Glomerular visceral epithelial cell (primary cell): ENCODE data around the gene NFKBIB.
"Not testable (repeated sequence)": the region's sequence is repeated elsewhere in the genome, so short reads cannot be mapped to it uniquely, and the experiment has no call there.

Source experiments
- DNase-seq: peaks from one replicate; pipeline ENCODE4 v3.0.0-alpha.2; 2016; ENCODE audit errors: extremely low spot score

Gene NFKBIB, protein sequence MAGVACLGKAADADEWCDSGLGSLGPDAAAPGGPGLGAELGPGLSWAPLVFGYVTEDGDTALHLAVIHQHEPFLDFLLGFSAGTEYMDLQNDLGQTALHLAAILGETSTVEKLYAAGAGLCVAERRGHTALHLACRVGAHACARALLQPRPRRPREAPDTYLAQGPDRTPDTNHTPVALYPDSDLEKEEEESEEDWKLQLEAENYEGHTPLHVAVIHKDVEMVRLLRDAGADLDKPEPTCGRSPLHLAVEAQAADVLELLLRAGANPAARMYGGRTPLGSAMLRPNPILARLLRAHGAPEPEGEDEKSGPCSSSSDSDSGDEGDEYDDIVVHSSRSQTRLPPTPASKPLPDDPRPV

DNA sequence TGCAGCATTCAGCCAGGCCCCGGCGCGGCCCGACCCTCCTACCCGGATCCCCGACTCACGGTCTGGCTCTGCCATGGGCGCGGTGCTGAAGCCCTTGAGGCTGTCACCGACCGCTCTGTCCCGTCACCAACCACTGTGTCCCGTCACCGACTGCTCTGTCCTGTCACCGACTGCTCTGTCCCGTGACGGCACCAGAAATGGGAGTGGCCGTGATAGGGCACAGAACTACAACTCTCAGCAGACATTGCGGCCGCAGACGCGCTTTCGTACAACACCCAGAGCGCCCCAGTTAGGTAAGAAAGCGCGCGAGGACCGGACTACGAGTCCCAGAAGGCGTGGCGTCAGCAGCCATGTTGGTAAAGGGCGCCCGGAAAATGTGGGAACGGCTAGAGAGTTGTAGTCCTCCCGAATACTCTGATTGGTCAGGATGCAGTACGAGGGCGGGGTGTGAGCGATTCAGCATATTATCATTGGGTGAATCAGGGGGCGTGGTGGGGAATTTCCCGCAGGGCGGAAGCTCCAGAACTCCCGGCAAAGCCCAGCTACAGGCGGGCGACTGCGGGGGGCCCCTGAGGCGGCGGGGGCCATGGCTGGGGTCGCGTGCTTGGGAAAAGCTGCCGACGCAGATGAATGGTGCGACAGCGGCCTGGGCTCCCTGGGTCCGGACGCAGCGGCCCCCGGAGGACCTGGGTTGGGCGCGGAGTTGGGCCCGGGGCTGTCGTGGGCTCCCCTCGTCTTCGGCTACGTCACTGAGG, at the start of gene NFKBIB, which contains the start of gene SIRT2:
Gene NFKBIB (plus strand): TSS at position 523 of the 755 bp plus-strand sequence. CDS start 64 bp downstream, at position 587.
Gene SIRT2 (minus strand): TSS at position 172 of the 755 bp plus-strand sequence. CDS start 97 bp downstream, at position 75.
- peak; percentile 99 for DNase-seq

GRCh38 chr19:38850436-38850975, 49.3 kb upstream of the NFKBIB start:
- DNase-seq, result no peak

GRCh38 chr19:38850976-38851621, 48.7 kb upstream of the NFKBIB start:
- no peak for DNase-seq

- peak; percentile 93 for DNase-seq
These were observed 48.0 kb upstream of the NFKBIB start for GRCh38 chr19:38851622-38852230.

DNA sequence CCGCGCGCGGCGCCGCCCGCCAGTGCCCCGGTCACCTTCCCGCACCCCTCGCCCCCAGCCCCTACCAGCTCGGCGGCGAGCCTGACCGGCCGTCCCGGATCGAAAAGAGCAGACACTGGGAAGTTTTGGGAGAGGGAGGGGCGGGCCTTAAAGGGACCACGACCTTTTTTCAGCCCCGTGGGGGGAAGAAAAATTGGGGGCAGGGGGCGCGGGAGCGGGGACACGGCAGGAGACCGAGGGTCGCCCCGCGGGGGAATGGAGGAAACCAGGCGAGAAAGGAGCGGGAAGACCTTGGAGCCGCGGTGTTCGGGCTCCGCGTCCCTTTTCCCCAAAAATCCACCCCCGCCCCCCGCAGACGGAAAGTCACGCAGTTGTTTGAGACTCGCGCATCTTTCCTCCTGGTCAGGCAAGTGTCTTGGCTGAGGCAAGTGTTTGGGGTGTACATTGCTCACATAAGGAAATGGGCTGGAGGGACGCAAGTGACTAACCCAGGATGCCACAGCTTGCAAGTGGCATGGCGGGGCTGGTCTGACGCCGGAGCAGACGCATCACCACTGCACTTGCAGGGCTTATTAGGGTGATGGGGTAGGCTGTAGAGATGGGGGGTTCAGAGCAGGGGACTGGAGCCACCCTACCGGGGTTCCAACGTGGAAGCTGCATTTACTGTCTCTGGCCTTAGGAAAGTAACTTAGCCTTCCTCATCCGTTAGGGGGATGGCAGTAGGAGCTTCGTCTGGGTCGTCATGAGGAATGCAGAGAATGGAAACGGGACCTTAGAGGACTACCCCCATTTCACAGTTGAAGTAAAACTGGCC, 47.3 kb upstream of the NFKBIB start:
- DNase-seq, result peak; percentile 62

DNA sequence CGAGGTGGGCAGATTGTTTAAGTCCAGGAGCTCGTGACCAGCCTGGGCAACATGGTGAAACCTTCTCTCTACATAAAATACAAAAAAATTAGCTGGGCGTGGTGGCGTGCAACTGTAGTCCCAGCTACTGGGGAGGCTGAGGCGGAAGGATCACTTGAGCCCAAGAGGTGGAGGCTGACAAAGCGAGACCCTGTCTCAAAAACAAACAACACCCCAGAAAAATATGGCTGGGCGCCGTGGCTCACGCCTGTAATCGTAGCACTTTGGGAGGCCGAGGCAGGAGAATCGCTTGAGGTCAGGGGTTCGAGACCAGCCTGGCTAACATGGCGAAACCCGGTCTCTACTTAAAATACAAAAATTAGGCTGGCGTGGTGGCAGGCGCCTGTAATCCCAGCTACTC, 46.6 kb upstream of the NFKBIB start:
- DNase-seq, result no peak

GRCh38 chr19:38854961-38855360, 44.8 kb upstream of the NFKBIB start:
- not testable (repeated sequence) for DNase-seq

DNA sequence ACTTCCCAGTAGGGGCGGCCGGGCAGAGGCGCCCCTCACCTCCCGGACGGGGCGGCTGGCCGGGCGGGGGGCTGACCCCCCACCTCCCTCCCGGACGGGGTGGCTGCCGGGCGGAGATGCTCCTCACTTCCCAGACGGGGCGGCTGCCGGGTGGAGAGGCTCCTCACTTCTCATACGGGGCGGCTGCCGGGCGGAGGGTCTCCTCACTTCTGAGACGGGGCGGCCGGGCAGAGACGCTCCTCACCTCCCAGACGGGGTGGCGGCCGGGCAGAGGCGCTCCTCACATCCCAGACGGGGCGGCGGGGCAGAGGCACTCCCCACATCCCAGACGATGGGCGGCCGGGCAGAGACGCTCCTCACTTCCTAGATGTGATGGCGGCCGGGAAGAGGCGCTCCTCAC, 44.0 kb upstream of the NFKBIB start:
- not testable (repeated sequence) for DNase-seq

DNA sequence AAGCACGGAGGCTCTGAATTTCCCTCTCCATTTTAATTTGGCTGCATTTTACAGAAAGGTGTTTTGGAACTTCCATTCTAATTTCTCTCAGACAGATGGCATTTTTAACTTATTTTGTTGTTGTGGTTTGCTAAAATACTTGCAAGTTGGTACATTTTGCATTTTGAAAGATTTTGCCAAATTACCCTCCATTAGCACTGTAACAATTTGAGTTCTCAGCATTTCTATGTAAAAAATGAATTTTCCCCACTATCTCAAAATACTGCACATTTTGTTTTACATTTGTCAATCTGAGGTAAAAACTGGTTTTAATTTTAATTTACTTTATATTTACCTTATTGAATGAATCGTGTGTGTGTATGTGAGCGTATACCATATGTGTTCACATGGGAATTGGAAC, 43.0 kb upstream of the NFKBIB start:
- no peak for DNase-seq

GRCh38 chr19:38859631-38860204, 40.1 kb upstream of the NFKBIB start:
- not testable (repeated sequence) for DNase-seq

DNA sequence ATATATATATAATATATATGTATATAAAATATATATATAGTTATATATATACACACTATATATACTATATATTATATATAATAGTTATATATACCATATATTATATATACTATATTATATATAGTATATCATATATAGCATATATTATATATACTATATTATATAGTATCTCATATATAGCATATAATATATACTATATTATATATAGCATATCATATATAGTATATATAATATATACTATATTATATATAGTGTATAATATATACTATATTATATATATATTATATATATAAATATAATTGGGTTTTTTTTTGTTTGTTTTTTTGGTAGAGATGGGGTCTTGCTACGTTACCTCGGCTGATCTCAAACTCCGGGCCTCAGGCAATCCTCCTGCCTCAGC, 38.4 kb upstream of the NFKBIB start:
- no peak for DNase-seq

DNA sequence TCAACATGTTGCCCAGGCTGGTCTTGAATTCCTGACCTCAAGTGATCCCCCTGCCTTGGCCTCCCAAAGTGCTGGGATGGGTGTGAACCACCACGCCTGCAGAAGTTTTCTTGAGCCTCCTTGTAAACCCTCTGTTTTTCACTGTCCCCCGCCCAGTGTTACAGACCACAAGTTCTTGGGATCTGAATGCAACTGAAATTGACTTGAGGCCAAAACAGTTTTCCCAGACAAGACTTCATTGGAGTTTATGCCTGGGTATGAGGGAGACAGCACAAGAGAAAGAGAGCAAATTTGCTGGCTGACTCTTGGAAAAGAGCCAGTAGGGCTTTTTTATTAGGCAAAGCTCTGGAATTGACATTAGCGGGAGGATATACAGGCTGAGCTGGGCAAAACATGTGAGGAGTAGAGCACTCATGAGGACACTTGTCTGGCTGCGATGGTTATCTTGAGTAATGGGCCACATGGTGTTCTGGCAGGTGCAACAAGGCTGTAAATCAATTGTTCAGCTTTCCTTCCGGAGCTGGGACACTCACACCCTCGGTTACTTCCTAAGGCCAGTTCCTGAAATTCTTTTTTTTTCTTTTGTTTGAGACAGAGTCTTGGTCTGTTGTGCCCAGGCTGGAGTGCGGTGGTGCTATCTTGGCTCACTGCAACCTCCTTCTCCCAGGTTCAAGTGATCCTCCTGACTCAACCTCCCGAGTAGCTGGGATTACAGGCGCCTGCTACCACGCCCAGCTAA, 37.3 kb upstream of the NFKBIB start:
- DNase-seq, result no peak

DNA sequence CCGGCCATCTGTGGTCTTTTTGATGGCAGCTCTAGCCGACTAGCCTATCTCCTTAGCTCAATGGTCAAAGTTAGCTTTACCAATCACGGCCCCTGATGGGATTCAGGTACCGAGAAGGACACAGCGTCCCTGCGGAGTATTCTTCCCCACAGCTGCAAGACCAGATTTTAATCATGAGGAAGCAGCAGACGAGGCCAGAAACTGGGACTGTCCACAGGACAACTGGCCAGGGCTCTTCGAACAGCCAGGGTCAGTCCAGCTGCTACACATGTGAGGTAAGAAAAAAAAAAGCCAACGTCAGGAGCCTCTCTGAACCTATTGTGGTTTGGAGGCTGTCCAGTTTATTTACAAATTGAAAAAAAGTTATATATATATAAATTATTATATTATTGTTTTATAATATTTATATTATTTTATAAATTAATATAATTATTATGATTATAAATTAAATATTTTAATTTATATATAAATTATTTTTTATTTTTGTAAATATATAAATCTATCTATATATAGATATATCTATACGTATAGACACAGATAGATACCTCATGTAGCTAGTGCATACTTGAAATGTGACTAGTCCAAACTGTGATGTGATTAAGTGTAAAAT, 32.5 kb upstream of the NFKBIB start:
- DNase-seq, result no peak

DNA sequence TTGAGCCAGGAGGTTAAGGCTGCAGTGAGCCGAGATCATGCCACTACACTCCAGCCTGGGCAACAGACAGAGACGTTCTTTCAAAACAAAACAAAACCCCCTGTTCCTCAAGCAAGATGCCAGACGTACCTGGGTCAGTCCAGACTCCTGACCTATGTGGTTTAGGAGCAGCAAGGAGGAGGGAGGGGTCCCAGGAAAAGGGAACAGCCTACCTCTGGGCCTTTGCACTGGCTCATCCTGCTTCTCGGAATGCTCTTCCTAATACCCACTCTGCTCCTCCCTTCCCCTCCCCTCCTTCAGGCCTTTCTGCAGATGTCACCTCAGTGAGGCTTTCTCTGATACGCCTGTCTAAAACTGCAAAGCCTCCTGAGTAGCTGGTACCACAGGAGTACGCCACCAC, 31.2 kb upstream of the NFKBIB start:
- DNase-seq, result no peak

DNA sequence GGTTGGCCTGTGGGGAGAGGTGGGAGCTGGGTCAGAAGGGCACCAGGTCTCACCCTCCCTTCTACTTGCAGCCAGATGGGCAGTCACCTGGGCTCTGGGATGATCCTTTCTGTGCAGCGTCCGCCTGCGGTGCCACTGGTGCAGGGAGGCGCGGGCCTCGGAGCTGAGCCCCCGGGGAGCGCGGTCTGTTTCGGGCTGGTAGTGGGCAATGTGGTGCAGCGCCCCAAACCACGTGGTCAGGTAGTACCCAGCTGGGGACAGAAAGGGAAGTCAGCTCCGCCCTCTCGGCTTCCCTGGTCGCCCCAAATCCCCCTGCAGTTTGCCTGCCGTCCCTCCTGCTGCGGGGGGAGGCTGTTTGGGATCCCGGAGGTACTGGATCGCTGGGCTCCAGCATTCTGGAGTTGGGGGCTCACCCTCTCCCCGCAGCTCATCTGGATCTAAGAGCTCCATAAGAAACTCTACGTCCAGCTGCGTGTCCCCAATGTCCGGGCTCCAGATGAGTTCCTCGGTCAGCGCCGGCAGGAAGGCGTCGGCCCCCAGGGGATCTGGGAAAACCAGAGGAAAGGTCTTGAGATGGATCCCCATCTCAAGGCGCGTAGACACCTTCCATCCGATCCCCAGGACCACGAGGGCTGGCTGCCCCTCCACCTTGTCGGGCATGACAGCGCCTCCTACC, 30.5 kb upstream of the NFKBIB start:
- no peak for DNase-seq

DNA sequence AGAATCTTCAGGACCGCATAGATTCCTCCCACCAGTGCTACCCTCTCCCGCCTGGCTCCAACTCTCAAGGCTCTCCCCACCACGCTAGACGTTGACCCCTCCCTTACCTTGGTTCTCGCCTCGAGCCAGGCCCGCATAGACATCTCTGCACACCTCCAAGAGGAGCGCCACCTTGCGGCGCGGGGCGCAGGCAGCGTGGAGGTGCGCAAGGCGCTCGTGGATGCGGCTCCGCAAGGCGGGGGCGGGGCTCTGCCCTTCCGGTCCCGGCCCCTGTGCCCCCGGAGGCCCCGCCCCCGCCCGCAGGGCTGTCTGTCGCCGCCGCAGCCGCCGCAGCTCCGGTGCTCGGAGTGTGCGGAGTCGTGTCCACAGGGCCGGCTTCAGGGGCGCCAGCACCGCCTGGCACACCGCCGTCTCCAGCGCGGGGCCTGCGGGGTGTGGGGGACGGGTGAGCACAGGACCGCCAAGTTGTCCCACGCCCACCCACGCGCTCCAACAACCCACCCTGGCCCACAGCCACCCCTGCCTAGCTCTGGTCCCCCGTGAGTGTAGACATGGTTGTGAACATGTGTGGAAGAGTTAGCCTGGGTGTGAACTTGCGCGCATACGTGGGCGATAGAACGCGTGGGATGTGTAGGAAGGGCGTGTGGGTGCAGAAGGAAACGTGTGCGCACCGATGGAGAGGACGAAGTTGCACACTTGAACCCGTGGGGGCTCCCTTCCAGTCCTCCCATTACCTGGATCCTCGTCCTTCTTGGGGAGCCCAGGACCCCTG, 29.7 kb upstream of the NFKBIB start:
- peak; percentile 77 for DNase-seq

DNA sequence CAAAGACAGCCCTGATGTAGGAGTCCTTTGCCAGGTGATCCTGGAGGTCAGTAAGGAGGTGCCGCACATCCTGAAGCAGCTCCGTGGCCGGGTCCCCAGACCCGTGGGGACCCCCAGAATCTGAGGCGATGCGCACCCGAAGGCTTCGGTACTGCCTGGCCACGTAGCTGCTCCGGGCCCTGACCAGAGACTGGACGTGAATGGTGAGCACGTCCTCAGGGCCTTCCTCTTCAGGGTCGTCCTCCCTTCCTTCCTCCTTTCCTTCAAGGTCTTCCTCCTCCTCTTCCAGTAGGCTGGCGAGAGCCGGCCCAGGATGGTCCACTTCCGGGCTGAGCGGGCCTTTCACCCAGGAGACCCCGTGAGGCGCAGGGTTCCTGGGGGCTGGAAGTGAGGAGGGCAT, 29.2 kb upstream of the NFKBIB start:
- DNase-seq, result no peak

DNA sequence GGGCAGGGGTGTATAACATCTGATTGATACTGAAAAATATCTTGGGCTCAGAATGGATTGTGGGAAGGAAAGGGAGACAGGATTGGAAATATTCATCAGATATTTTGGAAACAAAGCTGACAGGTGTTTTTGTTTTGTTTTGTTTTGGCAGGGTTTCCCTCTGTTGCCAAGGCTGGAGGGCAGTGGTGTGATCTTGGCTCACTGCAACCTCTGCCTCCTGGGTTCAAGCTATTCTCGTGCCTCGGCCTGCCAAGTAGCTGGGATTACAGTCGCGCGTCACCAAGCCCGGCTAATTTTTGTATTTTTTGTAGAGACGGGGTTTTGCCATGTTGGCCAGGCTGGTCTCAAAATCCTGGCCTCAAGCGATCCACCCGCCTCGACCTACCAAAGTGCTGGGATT, 26.4 kb upstream of the NFKBIB start:
- not testable (repeated sequence) for DNase-seq
